ENCODE measurements around the gene F5. TPM values are rescaled to one million over a fixed set of nuclear protein-coding genes. Genes with fewer than 3 reads are reported as not detected.
A peak's percentile ranks its signal among the peaks of the same experiment; 100 is the strongest.

F5 gene
- total and polyA plus RNA-seq, 2 of the 13 experiments (the other 11 are each of a cell fraction or from before 2014, with no cell fraction given) = 38.3 to 64.0 TPM

DNA sequence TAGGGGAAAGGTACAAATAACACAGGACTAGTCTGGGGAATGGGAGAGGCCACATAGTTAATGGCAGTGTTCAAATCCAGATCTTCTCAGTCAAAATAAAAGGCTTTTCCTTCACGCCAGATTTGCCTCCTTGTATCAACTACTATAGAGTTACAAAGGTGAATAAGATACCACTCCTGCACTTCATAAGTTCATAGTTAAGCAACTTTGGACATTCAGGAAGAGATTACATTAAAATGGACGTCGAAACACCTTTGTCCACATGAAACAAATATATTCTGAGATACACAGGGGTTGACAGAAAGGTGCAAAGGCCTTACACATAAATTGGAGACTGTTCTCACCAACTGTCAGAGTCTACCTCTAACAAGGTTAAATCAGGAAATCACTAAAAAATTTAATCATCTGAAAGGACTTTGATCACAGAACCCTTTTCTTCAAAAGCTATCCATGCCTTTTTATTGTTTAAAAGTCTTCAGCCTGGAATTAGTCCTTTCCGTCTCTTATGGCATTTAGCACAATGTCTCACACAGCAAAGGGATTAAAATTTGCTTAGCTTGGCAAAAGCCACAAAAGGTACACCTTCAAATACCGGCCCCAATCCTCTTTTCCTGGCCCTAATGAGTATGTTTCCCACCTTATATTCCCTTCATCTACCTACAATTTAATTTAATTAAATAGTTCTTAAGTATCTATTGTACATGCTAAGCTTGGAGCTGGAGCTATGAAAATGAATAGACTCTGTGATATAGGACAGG lies 8.1 kb downstream of the F5 start (continued):
- TF ChIP-seq MAFF (IDR thresholded peaks at IDR 0.05; ENCODE audit: low read depth, low read length) (peak; percentile 73), ZNF7 (CRISPR knock-in tag; IDR thresholded peaks at IDR 0.05) (0 out of 2 replicates have a peak, but pooled peaks have one; percentile 27), RBFOX2 (IDR thresholded peaks at IDR 0.05; ENCODE audit: low read depth, low read length) (peak; percentile 50), ZEB1 (IDR thresholded peaks at IDR 0.05; ENCODE audit: insufficient replicate concordance, low read depth) (no peak)

DNA sequence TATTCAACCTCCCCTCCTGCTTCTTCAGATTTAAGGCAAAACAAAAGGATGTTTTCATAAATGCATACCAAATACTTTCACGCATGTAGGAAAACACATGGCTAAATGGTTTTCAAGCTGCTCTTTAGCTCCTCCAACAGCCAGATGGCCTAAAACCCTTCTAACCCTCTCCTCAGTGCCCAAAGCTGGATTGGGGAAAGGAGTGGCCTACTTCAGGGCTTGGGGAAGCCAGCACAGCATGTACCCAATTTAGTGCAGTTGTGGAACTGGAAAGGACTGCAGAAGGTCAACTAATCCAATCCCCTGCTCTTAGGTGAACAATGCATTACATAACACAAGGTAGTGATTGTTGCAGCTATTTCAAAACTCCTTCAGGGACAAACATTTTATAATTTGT lies 9.3 kb downstream of the F5 start:
- Histone ChIP-seq H4K20me1 (ENCODE audit: insufficient read depth, low read length) (no peaks in the 10 kb centered on the region), H3K27me3 (ENCODE audit: control insufficient read depth in 1 of 2, insufficient read depth in 2 of 2, low read length in 2 of 2) (no peaks in the 10 kb centered on the region), H3K27ac (ENCODE audit: extremely low read length, insufficient read depth, low read length) (peak overlapping the region; percentile 79), H3K4me3 (replicated peaks in 1 of 3; ENCODE audit: insufficient read depth in 1 of 3, low read depth in 2 of 3, low read length in 3 of 3) (no peak overlapping the region), H2AFZ (ENCODE audit: low read length) (no peak overlapping the region), H3K4me2 (ENCODE audit: low read depth, low read length) (peak overlapping the region; percentile 44), H3K4me1 (ENCODE audit: insufficient read depth, low read length) (peaks cover 98% of the 10 kb centered on the region), H3K9ac (ENCODE audit: insufficient read depth, low read depth, low read length) (peak overlapping the region; percentile 24; the same call in 1 of the 2 replicates), H3K36me3 (replicated peaks in 1 of 2; ENCODE audit: control insufficient read depth in 1 of 2, insufficient read depth in 2 of 2, low read length in 2 of 2) (peaks cover 12 to 48% of the 10 kb centered on the region in 2 experiments), H3K79me2 (ENCODE audit: insufficient read depth, low read length) (peaks cover 81% of the 10 kb centered on the region), H3K9me3 (ENCODE audit: low read length) (no peaks in the 10 kb centered on the region)
- CTCF ChIA-PET (ENCODE audit: low intra/inter-chr PET ratio, low total read pairs) = no interaction called here
- WGBS (ENCODE audit: low lambda C conversion rate) = 95% methylated on average over 1 of the region's 1 CpG
- ATAC-seq (no peak), FAIRE-seq (no peak), DNase-seq (ENCODE audit: low spot score) (no peak)
- POLR2A ChIA-PET = interaction anchor here (1.2 to 4.4 kb wide), 5 partner anchors 8 to 91 kb away, joined by 4 to 60 read pairs (median 7); partner anchors contain the start of genes F5 and SLC19A2
- in situ Hi-C loops (cut with HindIII; ENCODE audit: extremely low pct_ligation_motif_present, low pct_unique_long_range_greater_than_20kb) = no loop called here
- BruUV-seq (replicated peaks) = no TSS peak
- intact Hi-C loops (cut with micrococcal nuclease; ENCODE audit: unreplicated experiment) = no loop called here
- TF ChIP-seq NFYB (CRISPR knock-in tag; IDR thresholded peaks at IDR 0.05) (no peak), ZNF343 (CRISPR knock-in tag; IDR thresholded peaks at IDR 0.05) (no peak), ZNF788 (CRISPR knock-in tag; IDR thresholded peaks at IDR 0.05; ENCODE audit: borderline replicate concordance) (no peak), ZNF24 (IDR thresholded peaks at IDR 0.05) (no peak), RAD21 (CRISPR knock-in tag; IDR thresholded peaks at IDR 0.05) (no peak), RFX3 (CRISPR knock-in tag; IDR thresholded peaks at IDR 0.05) (0 out of 2 replicates have a peak, but pooled peaks have one; percentile 11), CREB1 (IDR thresholded peaks at IDR 0.05) (no peak), CREB1 (CRISPR knock-in tag; IDR thresholded peaks at IDR 0.05) (0 out of 2 replicates have a peak, but pooled peaks have one; percentile 3), SOX13 (IDR thresholded peaks at IDR 0.05) (no peak), SOX13 (CRISPR knock-in tag; conservative IDR thresholded peaks at IDR 0.05 in 1 of 2, IDR thresholded peaks at IDR 0.05 in 1 of 2) (peak in 1 of 2 experiments; percentile 75; a peak in 2 of 4 replicates), RFXAP (CRISPR knock-in tag; IDR thresholded peaks at IDR 0.05; ENCODE audit: borderline replicate concordance) (no peak), ZZZ3 (CRISPR knock-in tag; IDR thresholded peaks at IDR 0.05; ENCODE audit: borderline replicate concordance) (no peak), PCBP1 (IDR thresholded peaks at IDR 0.05; ENCODE audit: borderline replicate concordance, low read depth, low read length) (no peak), SOX5 (CRISPR knock-in tag; IDR thresholded peaks at IDR 0.05; ENCODE audit: borderline replicate concordance) (0 out of 2 replicates have a peak, but pooled peaks have one; percentile 39), TOE1 (CRISPR knock-in tag; IDR thresholded peaks at IDR 0.05) (no peak), POLR2AphosphoS2 (IDR thresholded peaks at IDR 0.05; ENCODE audit: low read depth, low read length) (no peak), ZNF282 (IDR thresholded peaks at IDR 0.05; ENCODE audit: partially characterized antibody) (no peak), ZNF136 (CRISPR knock-in tag; IDR thresholded peaks at IDR 0.05; ENCODE audit: low read depth) (no peak), ONECUT2 (CRISPR knock-in tag; IDR thresholded peaks at IDR 0.05) (no peak), ZNF124 (CRISPR knock-in tag; IDR thresholded peaks at IDR 0.05) (no peak), ZNF839 (CRISPR knock-in tag; IDR thresholded peaks at IDR 0.05; ENCODE audit: borderline replicate concordance) (no peak)

All from HepG2 (cell line).